ENCODE results near the gene SHLD2.
"Not testable (repeated sequence)": the region's sequence is repeated elsewhere in the genome, so short reads cannot be mapped to it uniquely, and the experiment has no call there.

The SHLD2 gene

DNA sequence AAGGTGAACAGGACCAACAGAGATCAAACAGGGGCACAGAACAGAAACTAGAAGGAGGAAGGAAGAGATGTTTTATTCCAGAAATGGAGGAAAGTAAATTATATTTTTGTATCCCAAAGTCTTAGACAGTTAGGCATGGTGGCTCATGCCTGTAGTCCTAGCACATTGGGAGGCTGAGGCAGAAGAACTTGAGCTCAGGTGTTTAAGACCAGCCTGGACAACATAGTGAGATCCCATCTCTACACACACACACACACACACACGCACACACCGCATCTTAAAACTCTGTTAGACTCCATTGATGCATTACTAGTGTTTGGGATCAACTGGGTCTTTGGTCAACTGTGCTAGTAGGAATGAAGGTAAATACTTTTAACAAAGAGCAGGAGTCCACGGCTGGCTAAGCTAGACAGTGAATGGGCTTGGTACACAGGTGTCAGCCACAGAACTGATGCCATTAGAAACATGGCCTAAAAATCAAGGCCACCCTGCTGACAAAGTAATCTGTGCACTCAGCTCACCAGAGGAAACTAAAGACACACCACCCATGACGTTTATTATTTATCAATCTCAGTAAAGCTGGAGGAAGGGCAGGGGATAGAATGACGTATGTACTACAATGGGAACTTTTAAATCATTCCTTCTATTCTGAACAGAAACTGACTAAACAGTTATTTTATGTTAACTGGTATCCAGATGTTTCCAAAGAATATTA, 11.3 kb upstream of the SHLD2 start:
- H3K27me3 ChIP-seq (ENCODE audit: insufficient read depth, low read length, poor library complexity, severe bottlenecking); H2AFZ ChIP-seq (ENCODE audit: low read length); H3K9me3 ChIP-seq (ENCODE audit: insufficient read depth, low read depth, low read length); H3K36me3 ChIP-seq (ENCODE audit: insufficient read depth, low read length); H3F3A ChIP-seq (ENCODE audit: low read depth); H3K9me2 ChIP-seq (replicated peaks; ENCODE audit: low read depth, low read length); H3K4me3 ChIP-seq (ENCODE audit: low read length, poor library complexity, severe bottlenecking); H3K9ac ChIP-seq (ENCODE audit: low read depth, low read length, poor library complexity, severe bottlenecking): not testable (repeated sequence)
- peak overlapping the region; percentile 40 for H3K4me2 ChIP-seq (ENCODE audit: low read depth, low read length, poor library complexity, severe bottlenecking)
- H3K79me2 ChIP-seq (ENCODE audit: insufficient read depth, low read length), result peaks cover 63% of the 10 kb centered on the region
- peaks cover 25% of the 10 kb centered on the region for H3K4me1 ChIP-seq (ENCODE audit: insufficient read depth, low read length, poor library complexity, severe bottlenecking)
- peaks cover 35% of the 10 kb centered on the region for H4K20me1 ChIP-seq (ENCODE audit: insufficient read depth, low read length, poor library complexity, severe bottlenecking)

DNA sequence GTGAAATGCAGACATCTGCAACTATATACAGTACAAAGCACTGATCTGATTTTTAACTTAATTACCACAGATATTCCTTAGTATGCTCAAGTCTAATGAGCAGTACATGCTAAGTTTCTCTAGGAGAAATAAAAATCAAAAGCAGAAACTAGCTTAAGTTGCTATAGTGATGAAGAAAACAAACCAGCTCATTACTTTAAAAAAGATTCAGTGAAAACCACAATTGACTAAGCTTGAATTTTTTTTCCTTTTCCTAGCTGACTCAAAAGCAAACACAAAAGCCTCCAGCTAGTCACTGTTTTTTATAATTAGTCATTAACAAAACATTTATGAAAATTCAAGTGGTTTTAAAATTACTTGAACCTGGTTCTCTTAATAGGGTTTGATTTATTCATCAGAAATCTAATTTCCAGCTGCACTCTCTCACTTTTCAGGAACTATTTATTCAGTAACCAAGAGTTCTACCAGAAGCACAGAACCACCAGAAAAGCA, 10.7 kb upstream of the SHLD2 start:
- not testable (repeated sequence) for H3K9me3 ChIP-seq (ENCODE audit: insufficient read depth, low read depth, low read length); H3K4me3 ChIP-seq (ENCODE audit: low read length, poor library complexity, severe bottlenecking); H3K9ac ChIP-seq (ENCODE audit: low read depth, low read length, poor library complexity, severe bottlenecking); H3K36me3 ChIP-seq (ENCODE audit: insufficient read depth, low read length); H3F3A ChIP-seq (ENCODE audit: low read depth); H2AFZ ChIP-seq (ENCODE audit: low read length); H3K27me3 ChIP-seq (ENCODE audit: insufficient read depth, low read length, poor library complexity, severe bottlenecking); H3K9me2 ChIP-seq (replicated peaks; ENCODE audit: low read depth, low read length)
- H3K4me2 ChIP-seq (ENCODE audit: low read depth, low read length, poor library complexity, severe bottlenecking), result peak overlapping the region; percentile 40
- peaks cover 38% of the 10 kb centered on the region for H4K20me1 ChIP-seq (ENCODE audit: insufficient read depth, low read length, poor library complexity, severe bottlenecking)
- peaks cover 65% of the 10 kb centered on the region for H3K79me2 ChIP-seq (ENCODE audit: insufficient read depth, low read length)
- peaks cover 31% of the 10 kb centered on the region for H3K4me1 ChIP-seq (ENCODE audit: insufficient read depth, low read length, poor library complexity, severe bottlenecking)

DNA sequence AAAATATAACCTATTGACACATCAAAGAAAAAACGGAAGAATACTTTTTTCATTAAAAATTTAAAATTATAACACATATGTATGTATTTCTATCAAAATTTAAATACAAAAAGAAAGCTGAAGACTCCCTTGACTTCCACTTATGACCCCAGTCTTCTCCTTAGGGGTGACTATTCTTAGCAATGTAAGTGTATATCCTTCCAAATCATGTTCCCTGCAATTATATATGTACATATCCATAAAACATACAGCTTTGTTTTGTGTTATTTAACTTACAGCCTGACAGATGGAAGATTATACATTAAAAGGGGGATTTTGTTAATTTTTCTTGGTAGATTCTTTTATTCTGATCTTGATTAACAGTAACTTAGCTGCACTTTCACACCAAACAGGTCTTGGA, 9.5 kb upstream of the SHLD2 start:
- H3K9ac ChIP-seq (ENCODE audit: low read depth, low read length, poor library complexity, severe bottlenecking), result no peak overlapping the region

DNA sequence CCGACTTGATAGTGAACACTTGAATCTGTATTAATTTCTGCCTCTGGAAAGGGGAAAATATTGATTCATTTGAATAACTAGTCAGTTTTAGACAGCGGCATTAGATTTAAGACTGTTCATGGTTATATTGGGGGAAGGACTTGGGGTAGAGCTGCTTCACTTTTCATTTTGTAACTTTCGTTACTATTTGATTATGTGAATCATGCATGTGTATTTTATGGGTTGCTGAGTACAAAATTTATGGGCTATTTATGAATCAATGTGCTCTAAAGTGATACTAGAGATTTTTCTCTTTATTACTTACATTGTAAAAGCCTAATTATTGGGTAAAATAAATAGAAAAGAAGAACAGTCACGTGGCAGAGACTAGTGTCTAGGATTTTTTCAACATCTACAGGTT, 5.3 kb upstream of the SHLD2 start:
- Histone ChIP-seq H3K4me1 (ENCODE audit: insufficient read depth, low read length, poor library complexity, severe bottlenecking) (peaks cover 64% of the 10 kb centered on the region), H3K27me3 (ENCODE audit: insufficient read depth, low read length, poor library complexity, severe bottlenecking) (no peaks in the 10 kb centered on the region), H3K36me3 (ENCODE audit: insufficient read depth, low read length) (0 out of 2 replicates have a peak, but pooled peaks cover 4% of the 10 kb centered on the region), H3K79me2 (ENCODE audit: insufficient read depth, low read length) (peaks cover 88% of the 10 kb centered on the region), H3K4me3 (ENCODE audit: low read length, poor library complexity, severe bottlenecking) (peak overlapping the region; percentile 85), H3F3A (ENCODE audit: low read depth) (no peaks in the 10 kb centered on the region), H4K20me1 (ENCODE audit: insufficient read depth, low read length, poor library complexity, severe bottlenecking) (peaks cover 71% of the 10 kb centered on the region), H3K9me3 (ENCODE audit: insufficient read depth, low read depth, low read length) (no peaks in the 10 kb centered on the region), H3K9ac (ENCODE audit: low read depth, low read length, poor library complexity, severe bottlenecking) (peak overlapping the region; percentile 9), H3K9me2 (replicated peaks; ENCODE audit: low read depth, low read length) (no peaks in the 10 kb centered on the region), H2AFZ (ENCODE audit: low read length) (no peak overlapping the region), H3K4me2 (ENCODE audit: low read depth, low read length, poor library complexity, severe bottlenecking) (peak overlapping the region; percentile 78)
- no peak for TF ChIP-seq EZH2phosphoT487 (IDR thresholded peaks at IDR 0.05; ENCODE audit: borderline replicate concordance)

More for the DNA sequence above, 9.5 kb upstream of the SHLD2 start:
- 0 out of 2 replicates have a peak, but pooled peaks cover 4% of the 10 kb centered on the region for H3K36me3 ChIP-seq (ENCODE audit: insufficient read depth, low read length)
- no peaks in the 10 kb centered on the region for H3K9me2 ChIP-seq (replicated peaks; ENCODE audit: low read depth, low read length)
- H3K4me3 ChIP-seq (ENCODE audit: low read length, poor library complexity, severe bottlenecking), result no peak overlapping the region
- H2AFZ ChIP-seq (ENCODE audit: low read length), result no peak overlapping the region
- TF ChIP-seq, protein P1, sequence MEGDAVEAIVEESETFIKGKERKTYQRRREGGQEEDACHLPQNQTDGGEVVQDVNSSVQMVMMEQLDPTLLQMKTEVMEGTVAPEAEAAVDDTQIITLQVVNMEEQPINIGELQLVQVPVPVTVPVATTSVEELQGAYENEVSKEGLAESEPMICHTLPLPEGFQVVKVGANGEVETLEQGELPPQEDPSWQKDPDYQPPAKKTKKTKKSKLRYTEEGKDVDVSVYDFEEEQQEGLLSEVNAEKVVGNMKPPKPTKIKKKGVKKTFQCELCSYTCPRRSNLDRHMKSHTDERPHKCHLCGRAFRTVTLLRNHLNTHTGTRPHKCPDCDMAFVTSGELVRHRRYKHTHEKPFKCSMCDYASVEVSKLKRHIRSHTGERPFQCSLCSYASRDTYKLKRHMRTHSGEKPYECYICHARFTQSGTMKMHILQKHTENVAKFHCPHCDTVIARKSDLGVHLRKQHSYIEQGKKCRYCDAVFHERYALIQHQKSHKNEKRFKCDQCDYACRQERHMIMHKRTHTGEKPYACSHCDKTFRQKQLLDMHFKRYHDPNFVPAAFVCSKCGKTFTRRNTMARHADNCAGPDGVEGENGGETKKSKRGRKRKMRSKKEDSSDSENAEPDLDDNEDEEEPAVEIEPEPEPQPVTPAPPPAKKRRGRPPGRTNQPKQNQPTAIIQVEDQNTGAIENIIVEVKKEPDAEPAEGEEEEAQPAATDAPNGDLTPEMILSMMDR (conservative IDR thresholded peaks at IDR 0.05; ENCODE audit: low read length), result no peak
- TF ChIP-seq EZH2phosphoT487 (IDR thresholded peaks at IDR 0.05; ENCODE audit: borderline replicate concordance), result no peak
- H3F3A ChIP-seq (ENCODE audit: low read depth), result no peaks in the 10 kb centered on the region
- no peaks in the 10 kb centered on the region for H3K9me3 ChIP-seq (ENCODE audit: insufficient read depth, low read depth, low read length)
- no peaks in the 10 kb centered on the region for H3K27me3 ChIP-seq (ENCODE audit: insufficient read depth, low read length, poor library complexity, severe bottlenecking)
- H3K4me2 ChIP-seq (ENCODE audit: low read depth, low read length, poor library complexity, severe bottlenecking), result peak overlapping the region; percentile 43
- peaks cover 74% of the 10 kb centered on the region for H3K79me2 ChIP-seq (ENCODE audit: insufficient read depth, low read length)
- peaks cover 43% of the 10 kb centered on the region for H3K4me1 ChIP-seq (ENCODE audit: insufficient read depth, low read length, poor library complexity, severe bottlenecking)
- peaks cover 47% of the 10 kb centered on the region for H4K20me1 ChIP-seq (ENCODE audit: insufficient read depth, low read length, poor library complexity, severe bottlenecking)
